G401 (cell line): ENCODE results near the gene ATG13. TPM values are rescaled to one million over a fixed set of nuclear protein-coding genes. Genes with fewer than 3 reads are reported as not detected.
A peak's percentile ranks its signal among the peaks of the same experiment; 100 is the strongest.
"Not testable (repeated sequence)": the region's sequence is repeated elsewhere in the genome, so short reads cannot be mapped to it uniquely, and the experiment has no call there.

Source experiments
- DNase-seq: peaks from one replicate; pipeline ENCODE4 v3.0.0-alpha.2; 2015; ENCODE audit warnings: low spot score
- in situ Hi-C: cut with HindIII; loops from 2 replicates; pipeline ENCODE4 v1.10.0; 2016; ENCODE audit warnings: low sequenced_read_pairs, mixed read lengths
- total RNA-seq: library from RNA; depleted of rRNA; stranded (reverse); fragments of >200 nt; shearing (Covaris generic); gene quantifications from 2 replicates; pipeline ENCODE4 v1.2.3, GENCODE V29; 2014

The ATG13 gene
- total RNA-seq, 1 experiment from 2014 or later = 78.8 TPM

DNA sequence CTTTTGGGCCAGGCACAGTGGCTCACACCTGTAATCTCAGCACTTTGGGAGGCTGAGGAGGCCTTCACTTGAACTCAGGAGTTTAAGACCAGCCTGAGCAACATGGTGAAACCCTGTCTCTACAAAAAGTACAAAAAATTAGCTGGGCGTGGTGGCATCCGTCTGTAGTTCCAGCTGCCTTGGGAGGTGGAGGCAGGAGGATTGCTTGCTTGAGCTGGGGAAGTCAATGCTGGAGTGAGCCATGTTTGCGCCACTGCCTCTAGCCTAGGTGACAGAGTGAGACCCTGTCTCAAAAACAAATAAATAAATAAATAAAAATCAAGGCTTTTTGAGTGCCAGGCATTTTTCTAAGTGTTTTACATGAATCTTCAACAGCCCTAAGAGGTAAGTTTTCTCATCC is 53.2 kb downstream of the ATG13 start:
- in situ Hi-C loops, DNase-seq: not testable (repeated sequence)

DNA sequence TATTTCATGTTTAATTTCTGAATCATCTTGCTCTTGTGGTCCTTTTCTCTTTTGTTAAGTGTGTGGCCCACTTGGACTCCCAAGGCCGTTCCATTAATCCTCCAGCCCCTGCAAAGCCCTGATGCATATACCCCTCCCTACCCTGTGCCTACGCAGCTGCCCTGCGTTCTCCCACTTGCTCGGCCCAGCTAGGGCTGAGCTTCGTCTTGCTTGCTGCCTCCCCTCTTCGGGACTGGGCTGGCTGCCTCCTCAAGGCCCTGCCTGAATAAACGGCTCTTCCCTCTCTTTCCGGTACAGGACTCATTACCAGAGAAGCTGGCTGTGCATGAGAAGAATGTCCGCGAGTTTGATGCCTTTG is 54.6 kb downstream of the ATG13 start:
- no peak for DNase-seq
- in situ Hi-C loops = no loop called here

DNA sequence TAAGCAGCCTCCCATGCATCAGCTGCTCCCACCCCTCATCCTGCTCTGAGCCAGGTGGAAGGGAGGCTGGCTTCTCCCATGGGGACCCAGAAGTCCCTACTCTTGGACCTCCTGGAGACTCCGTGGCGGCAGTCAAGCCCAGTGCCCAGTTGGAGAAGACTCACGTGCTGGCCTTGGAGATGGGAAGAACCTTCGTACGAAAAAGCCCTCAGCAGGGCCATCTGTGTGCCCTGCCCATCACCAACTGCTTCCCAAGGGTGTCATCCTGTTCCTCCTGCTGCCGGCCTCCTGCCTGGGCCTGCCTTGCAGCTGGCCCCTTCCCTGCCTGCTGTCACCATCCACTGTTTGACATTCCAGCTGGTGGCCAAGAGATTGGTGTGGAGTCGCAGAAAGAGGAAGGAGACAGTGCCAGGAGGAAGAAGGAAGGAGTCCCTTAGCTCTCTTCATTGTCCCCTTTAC is 55.1 kb downstream of the ATG13 start:
- no peak for DNase-seq
- in situ Hi-C loops = no loop called here

DNA sequence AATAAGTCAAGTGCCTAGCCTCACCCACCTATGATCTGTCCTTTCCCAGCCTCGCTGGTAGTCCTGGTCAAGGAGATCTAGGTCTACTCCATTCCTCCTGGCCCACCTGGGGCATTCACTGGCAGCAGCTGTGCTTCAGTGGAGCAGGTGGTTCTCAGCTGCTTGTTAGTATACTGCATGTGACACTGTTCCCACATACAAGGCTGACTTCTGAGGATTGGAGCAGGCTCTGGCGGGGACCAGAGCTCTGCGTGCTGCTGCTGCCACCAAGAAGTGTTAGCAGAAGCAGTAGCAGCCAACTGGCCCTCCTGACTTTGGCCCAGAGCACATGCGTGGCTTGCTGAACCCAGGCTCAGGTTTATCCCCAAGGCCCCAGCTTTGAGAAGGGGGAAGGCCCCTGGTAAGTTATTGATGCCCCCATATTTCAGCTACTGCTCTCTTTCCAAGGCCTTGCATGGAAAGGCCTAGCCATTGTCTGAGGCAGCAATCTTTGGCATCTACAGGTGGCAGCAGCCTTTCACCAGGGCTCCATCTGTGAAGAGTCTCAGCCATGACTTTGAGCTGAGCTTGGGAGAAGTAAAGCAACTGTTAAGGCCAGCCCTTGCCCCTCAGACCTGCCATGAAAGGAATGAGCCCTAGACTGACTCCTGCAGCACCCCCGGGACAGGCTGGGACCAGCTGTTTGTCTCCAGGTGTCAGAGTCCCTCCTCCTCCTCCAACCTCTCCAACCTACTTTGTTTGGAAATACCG is 56.5 kb downstream of the ATG13 start:
- no peak for DNase-seq
- in situ Hi-C loops = no loop called here

DNA sequence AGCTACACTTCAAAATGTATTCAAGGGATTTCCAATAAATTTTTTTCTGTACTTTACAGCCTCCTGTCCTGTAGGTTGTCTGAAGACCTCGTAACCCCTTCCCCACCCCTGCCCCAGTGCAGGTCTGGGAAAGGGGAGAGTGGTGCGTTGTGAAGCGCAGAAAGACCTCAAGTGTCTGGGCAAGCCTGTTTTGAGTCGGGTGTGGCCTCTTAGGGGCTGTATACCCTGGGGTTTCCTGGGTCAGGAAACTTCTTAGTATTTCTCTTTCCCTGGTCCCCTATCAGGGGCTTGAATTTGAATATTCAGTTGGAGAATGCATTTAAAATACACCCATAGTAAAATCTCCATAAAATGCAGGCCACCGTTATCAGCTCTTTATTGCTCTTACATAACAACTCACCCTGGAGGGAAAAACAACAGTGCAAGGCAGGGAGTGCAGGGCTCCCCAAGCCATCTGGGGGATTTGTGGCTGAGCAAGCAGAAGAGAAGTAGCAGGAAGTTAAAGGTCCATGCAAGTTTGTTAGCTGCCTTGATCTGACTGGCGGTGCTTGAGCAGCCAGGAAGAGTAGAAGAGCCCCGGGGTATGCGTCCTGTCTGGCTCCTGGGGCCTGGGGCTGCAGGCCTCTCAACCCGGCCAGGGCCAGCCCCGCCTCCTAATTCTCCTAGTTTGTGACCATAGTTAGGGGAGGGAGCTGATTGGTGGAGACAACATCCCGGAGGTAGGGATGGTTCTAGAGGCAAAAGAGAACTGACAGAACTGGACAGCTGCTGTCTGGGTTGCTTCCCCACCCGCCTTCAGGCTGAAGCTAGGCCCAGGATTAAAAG is 57.3 kb downstream of the ATG13 start:
- no peak for DNase-seq

DNA sequence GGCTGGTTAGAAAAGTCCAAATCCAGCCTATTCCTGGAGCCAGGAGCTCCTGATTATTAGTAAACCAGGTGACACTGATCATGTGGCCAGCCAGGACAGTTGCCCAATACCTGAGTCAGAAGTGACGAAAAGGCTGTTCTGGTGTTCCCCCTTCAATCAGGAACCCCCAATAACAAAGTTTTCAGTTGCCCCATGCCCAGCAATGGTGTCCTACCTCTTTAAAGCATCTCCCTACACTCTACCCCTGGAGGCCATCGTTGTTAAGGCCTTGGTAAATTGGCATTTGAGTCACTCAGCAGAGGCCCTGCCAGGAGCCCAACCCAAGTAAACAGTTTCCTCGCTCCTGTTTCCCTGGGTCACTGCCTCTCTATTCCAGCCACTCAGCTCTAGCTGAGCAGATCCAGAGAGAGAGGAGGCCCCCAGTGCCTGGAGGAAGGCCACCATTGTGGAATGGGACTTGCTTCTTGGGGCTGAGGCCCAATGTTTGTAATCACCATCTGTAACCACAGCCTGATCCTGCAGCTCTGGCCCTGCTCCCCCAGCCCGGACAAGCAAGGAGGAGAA is 58.0 kb downstream of the ATG13 start:
- in situ Hi-C loops = no loop called here
- no peak for DNase-seq

More for the DNA sequence above, 57.3 kb downstream of the ATG13 start:
- in situ Hi-C loops = no loop called here

DNA sequence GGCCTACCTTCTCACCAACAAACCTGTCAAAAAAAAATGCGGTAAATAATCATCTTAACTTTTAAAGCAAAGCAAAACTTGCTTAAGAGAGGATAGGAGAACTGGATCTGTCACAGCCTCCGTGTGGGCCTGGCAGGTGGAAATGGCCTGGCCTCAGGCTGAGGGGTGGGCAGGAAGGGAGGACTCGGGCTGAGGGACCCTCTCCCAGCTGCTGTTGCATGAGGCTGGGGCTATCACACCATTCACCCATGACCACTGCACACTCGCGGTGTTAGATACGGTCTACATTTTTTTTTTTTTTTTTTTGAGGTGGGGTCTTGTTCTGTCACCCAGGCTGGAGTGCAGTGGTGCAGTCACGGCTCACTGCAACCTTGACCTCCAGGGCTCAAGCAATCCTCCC is 58.6 kb downstream of the ATG13 start:
- DNase-seq = no peak
- in situ Hi-C loops = no loop called here

DNA sequence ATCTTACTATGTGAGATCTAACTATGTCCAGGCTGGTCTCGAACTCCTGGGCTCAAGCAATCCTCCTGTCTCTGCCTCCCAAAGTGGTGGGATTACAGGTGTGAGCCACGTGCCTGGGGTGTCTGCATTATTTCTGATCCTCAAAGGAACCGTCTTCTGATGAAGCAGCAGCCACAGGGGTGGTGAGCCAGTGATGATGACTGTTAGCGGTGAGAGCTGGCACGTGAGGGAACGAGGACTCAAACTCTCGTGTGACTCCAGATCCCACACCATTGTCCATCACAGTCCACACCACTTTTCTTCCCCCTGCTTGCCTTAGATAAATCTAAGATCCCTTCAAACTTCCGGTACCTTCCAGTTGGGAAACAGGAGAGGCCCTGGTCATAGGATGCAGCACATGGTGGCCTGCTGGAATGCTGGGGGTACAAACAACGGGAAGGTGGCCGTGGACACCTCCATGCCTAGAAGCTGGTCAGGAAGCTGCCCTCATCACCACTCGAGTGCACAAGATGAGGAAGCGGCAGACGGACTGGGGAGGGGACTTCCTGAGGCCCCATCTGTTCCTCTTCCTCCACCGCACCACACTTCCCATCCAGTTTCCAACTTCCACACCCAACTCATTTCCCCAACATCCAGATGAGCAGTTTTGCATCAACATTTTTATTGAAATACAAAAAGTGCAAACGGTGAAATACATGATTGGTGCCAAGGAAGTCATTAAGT is 59.2 kb downstream of the ATG13 start:
- in situ Hi-C loops = no loop called here
- no peak for DNase-seq

DNA sequence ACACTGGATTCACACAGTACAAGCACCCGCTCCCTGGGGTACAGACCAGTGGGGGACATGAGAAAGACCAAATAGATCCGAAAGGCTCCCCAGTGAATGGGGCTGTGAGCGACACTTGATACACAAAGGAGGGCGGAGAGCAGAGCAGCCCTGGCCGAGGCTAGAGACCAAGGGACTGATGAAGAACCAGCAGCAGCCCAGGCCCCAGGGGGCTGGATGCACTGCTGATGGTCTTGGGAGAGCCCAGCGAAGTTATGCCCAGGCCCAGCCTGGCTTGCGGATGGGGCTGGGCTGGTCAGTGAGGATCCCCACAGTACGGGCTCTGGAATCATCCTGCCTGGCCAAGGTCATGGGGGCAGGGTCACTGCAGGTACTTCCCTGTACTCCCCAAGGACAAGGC is 59.8 kb downstream of the ATG13 start:
- in situ Hi-C loops = no loop called here
- DNase-seq = no peak

DNA sequence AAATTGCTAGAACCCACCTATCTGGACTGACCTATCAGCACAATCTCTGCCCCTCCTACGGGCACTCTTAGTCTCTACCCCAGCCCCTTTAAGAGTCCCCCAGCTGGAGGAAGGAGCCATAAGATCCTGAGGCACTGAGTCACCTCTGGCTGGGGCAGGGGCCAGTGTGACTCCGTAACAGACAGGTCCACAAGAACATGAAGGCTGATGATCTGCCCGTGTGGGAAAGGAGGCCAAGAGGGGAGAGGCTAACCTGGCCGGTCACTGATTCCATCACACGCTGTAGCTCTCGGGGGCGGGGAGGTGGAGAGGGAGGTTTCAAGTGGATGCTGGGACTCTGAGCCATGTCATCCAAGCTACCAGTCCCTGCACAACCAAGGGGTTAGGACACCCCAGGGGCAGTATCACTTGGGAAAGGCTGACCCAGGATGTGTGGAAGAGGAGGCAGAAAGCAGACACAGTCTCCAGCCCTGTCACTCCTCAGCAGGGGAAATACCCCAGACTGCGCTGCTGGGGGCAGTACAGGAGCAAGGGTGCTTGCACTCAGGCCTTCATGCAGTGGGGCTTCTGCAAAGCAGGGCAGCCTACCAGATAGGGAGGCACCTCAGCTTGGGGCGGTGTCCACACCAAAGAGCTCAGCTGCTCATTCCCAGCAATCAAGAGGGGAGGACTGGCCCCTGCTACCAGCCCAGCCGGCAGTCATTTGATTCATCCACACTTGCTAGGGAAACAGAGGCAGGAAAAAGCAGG is 60.8 kb downstream of the ATG13 start:
- in situ Hi-C loops = no loop called here
- no peak for DNase-seq

DNA sequence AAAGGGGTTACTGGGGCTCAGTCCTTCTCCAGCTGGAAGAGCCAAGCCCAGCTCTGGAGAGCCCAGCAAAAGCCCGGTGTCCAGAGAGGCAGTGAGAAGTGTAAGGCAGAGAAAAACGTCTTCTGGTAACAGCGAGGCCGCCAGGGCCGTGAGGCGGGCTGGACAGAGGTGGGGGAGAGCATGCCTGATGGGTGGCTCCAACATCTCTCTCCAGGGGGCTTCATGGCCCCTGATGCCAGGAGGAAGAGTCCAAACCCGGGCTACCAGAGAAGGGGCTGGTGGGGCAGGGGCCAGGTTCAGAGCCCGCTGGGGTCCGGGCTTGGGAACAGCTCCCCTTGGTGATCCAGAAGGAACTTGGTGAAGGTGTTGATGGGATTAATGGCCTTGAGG is 61.4 kb downstream of the ATG13 start:
- in situ Hi-C loops = no loop called here
- DNase-seq = no peak

DNA sequence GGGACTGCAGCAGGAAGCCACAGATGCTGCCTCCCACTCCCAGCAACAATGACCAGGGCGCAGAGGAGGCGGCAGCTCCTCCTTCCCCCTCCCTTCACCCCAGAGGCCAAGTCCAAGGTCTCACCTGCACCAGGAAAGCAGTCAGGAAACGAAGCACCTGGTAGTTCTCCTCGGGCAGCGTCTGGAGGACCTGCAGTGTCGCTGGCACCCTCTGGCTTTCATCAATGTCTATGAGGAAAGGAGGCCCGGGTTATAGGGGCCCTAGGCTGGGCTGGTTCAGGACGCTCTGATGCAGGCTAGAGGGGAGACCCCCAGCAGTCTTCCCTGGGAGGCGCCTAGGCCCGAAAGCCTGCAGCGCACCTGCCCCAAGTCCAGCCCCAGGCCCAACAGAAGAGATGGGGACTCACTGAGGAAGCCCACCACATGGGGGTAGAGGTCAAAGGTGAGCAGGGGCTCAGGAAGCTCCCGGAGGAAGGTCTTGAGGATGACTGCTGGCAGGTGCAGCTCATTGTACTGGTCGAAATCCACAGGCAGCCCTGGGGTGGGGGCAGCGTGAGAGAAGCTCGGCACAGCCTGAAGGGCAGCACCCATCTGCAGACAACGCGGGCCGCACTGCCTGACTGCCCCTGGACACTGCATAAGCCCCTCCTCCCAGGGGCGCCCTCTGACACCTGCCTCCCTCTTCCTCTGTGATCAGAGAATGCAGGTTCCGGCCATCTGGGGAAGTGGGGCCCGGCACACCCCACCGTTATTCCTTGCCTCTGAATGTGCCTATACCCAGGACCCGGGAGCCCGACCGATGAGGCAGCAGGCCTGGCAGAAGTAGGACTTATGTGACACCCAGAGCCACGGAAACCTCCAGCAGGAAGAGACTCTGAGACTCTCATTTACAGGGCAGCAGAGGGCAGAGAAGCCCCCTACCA is 62.1 kb downstream of the ATG13 start:
- in situ Hi-C loops = no loop called here
- no peak for DNase-seq

DNA sequence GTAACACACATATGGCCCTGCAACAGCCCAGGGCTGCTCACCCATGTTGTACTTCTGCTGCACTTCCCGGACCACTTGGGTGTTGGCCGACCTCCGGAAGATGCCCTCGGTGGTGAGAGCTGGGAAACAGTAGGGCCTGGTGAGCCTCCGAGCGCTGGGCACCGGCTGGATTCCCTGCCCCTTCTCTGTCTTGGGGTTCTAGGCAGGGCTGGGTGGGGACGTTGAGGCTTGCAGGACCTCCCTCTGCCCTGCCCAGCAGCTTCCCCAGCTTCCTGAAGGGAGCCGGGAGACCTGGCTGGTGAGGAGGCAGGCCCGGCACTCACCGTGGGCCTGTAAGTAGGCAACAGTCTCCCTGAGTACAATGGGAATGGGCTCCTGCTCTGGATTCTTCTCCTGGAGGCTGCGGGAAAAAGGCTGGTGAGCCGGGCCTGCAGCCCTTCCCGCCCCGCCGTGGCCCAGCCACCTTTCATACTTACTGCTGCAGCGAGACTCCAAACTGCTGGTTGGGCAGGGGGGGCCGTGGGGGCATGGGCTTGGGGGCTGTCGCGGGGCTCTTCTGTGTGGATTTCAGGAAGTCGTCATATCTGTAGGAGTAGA is 62.9 kb downstream of the ATG13 start:
- in situ Hi-C loops = no loop called here
- no peak for DNase-seq

DNA sequence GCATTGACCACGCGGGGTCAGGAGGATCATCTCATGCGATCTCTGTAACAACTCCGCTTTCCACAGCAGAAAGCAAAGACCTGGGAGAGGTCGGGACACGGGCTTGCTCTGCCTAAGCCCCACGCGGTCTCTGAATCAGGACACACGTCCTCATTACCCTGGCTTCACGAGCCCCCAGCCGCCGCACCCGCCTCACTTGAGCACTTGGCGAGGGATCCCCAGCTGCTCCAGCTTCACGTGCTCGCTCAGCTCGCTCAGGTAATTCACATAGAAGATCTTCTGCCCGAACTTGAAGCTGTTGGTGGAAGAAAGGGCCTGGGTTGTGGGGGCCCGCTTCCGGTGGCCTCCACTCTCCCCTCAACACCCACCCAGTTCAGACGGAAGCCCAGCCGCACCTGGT is 63.5 kb downstream of the ATG13 start:
- DNase-seq = no peak
- in situ Hi-C loops = no loop called here

DNA sequence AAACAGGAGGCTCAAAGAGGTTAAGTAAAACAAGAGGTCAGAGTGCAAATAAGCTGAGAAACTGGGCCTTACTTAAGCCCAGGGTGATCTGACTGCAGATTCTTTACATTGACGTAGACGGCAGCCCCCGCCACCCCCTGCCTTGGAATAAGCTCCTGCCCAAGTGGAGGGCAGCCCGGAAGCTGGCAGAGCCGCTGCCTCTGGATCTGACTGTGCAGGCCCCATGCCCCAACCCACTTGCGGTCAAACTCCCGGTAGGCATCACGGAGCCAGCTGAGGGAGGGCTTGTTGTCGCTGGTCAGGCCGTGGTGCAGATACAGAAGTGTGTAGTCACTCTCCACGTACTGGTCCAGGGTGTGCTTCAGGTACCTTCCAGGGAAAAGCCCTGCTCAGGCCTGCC is 64.5 kb downstream of the ATG13 start:
- no peak for DNase-seq
- in situ Hi-C loops = no loop called here

DNA sequence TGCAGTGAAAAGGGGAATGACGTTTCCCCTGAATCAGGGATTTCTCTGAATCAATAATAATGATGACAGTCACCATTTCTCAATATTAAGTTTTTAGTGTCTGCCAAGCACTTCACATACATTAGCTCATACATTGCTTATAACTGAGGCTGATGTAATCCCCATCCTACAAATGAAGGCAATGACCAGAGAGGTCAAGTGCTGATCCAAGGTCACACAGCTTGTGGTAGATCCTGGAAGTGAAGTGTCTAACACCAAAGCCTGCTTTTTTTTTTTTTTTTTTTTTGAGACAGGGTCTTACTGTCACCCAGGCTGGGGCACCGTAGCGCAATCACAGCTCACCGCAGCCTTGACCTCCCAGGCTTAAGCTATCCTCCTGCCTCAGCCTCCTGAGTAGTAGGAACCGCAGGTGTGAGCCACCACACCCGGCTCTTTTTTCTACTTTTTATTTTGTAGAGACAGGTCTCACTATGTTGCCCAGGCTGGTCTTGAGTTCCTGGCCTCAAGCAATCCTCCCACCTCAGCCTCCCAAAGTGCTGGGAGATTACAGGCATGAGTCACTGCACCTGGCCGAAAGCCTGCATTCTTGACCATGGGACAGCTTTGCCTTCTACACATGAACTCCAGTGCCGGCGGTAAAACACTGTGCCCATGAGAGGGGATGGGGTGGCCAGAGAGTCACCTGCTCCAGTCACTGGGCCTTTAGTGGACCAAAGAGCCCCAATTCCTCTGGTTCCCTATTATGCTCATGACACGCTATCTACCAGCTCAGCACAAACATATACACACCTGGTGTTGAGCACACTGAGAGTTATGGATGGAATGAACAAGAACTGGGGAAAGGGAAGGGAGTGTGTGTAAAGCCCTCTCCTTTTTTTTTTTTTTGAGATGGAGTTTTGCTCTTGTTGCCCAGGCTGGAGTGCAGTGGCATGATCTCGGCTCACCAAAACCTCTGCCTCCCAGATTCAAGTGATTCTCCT is 65.7 kb downstream of the ATG13 start:
- DNase-seq = no peak

DNA sequence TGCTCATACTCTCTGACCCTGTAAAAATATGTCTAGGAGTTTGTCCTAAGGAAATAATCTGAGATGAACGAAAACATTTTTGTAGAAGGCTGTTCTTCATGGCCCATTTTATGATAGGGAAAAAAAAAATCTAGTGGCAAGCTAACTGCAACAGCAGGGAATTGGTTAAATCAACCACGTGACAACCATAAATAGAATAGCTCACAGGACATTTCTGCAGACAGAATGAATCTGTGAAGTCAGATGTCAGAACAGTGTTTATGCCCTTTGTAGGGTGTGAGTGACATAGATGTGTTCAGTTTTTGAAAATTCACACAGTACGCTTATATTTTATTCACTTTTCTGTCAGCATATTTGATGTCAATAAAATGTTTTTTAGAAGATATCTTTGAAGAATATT is 67.0 kb downstream of the ATG13 start:
- DNase-seq = peak; percentile 86
- in situ Hi-C loops = no loop called here

More for the DNA sequence above, 65.7 kb downstream of the ATG13 start:
- in situ Hi-C loops = no loop called here
